HL-60 (cell line): ENCODE measurements around the gene KCNMA1.

Source experiments
- DNase-seq, 2 experiments: peaks; one replicate each; pipeline ENCODE4 v3.0.0-alpha.2; 2010 to 2020; ENCODE audit warnings: low read depth in 1 of 2, low spot score in 1 of 2
- H3K27ac ChIP-seq: fragments of 250-450 bp; sonication (Bioruptor Pico); replicated peaks from 2 replicates; pipeline ENCODE4 v1.5.1; 2020; ENCODE audit warnings: mild to moderate bottlenecking, moderate library complexity
- H3K27me3 ChIP-seq: fragments of 250-450 bp; sonication (Bioruptor Pico); 2 replicates; pipeline ENCODE4 v1.5.1; 2021; ENCODE audit warnings: mild to moderate bottlenecking, moderate library complexity; ENCODE audit not compliant: insufficient read depth, poor library complexity, severe bottlenecking
- H3K4me3 ChIP-seq: replicated peaks from 2 replicates; pipeline ENCODE4 v1.5.1; 2011; ENCODE audit warnings: mild to moderate bottlenecking, control low read depth, low read length; ENCODE audit not compliant: insufficient read depth
- CTCF ChIP-seq: IDR thresholded peaks from one replicate; pipeline ENCODE4 v1.5.1; 2011; ENCODE audit warnings: low read length, control low read depth, inconsistent platforms; ENCODE audit not compliant: insufficient read depth
- GABPA ChIP-seq: IDR thresholded peaks from 2 replicates; pipeline ENCODE4 v1.6.1; 2012; ENCODE audit warnings: low read depth
- POLR2AphosphoS5 ChIP-seq: IDR thresholded peaks from 2 replicates; pipeline ENCODE4 v1.6.1; 2012; ENCODE audit warnings: low read depth
- REST ChIP-seq: IDR thresholded peaks from 2 replicates; pipeline ENCODE4 v1.6.1; 2012; ENCODE audit warnings: low read depth; ENCODE audit not compliant: insufficient replicate concordance
- SPI1 ChIP-seq: IDR thresholded peaks from 2 replicates; pipeline ENCODE4 v1.6.1; 2012; ENCODE audit warnings: low read depth, mild to moderate bottlenecking, borderline replicate concordance

The KCNMA1 gene

GRCh38 chr10:77308084-77308732 lies 329.4 kb downstream of the KCNMA1 start:
- DNase-seq, result no peak
- TF ChIP-seq GABPA (no peak), CTCF (no peak), SPI1 (no peak), REST (no peak), POLR2AphosphoS5 (no peak)
- H3K4me3 ChIP-seq, result no peak overlapping the region
- no peaks in the 10 kb centered on the region for H3K27me3 ChIP-seq
- H3K27ac ChIP-seq, result no peak overlapping the region

DNA sequence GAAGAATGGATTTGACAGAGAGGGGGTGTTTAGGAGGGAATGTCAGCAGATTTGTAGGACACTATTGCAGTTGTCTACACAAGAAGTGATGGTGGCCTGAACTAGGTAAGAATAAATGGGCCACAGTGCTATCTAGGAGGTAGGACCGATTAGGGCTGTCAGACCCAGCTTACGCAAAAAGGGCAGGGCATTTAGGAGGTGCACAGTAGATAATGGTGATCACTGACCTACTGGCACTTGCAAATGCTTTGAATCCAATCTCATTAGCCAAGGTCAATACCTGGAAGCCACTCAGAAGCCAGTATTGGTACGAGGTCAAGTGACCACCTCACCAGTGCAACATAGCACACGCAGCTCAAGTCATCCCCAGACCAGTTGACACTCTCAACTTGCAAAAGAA lies 330.9 kb downstream of the KCNMA1 start:
- DNase-seq, result no peak
- Histone ChIP-seq H3K27me3 (no peaks in the 10 kb centered on the region), H3K27ac (no peak overlapping the region), H3K4me3 (no peak overlapping the region)
- TF ChIP-seq SPI1 (no peak), POLR2AphosphoS5 (no peak), REST (no peak), GABPA (no peak), CTCF (no peak)

DNA sequence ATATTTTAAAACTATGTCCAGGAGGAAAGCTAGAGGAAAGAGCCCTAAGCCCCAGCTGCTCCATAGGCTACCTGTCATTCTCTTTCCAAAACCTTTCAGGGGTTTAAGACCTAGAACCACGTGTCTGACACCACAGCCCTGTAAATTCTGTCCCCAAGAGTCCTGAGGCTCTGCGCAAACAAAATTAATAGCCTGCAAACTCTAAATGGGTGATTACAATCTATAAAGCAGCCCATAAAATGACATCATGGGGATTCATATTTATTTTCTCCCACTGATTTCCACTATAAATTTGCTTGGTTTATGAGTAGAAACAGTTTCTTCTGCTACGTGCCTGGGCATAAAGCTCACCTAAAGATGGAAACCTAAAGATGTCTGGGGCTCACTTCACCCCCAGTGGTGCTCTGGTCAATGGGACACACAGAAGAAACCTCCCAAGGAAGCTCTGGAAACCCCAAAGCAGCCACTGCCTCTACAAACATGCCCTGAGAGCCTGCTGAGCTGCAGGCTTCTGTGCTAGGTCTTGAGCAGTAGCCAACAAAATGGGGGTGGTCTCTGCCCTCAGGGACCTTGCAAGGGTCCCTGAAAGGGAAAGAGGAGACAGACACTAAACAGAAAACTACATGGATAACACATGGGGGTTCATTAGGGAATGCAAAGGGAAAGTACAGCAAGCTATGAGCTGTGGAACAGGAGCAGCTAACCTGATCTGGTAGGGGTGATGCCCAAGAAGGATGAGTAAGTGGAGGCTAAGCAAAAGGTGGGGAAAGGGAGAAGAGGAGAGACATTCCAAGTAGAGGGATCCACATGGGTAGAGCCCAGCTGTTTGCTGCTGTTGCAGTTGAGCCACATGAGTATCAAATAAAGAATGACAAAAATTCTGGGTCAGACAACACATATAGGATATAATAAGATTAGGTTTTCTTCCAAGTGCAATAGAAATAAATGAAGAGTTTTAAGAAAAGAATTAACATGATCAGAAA lies 331.7 kb downstream of the KCNMA1 start:
- no peak for TF ChIP-seq REST
- TF ChIP-seq GABPA, result no peak
- TF ChIP-seq SPI1, result no peak
- TF ChIP-seq POLR2AphosphoS5, result no peak
- TF ChIP-seq CTCF, result no peak
- Histone ChIP-seq H3K27me3 (no peaks in the 10 kb centered on the region), H3K27ac (no peak overlapping the region), H3K4me3 (no peak overlapping the region)
- no peak for DNase-seq
